Activated T-helper 9 cell treated with anti-CD3 and anti-CD28 coated beads, Interleukin-2, amount 50 U/mL, for 16 hours (primary cell): ENCODE results near the gene CFB.
"Not testable (repeated sequence)": the region's sequence is repeated elsewhere in the genome, so short reads cannot be mapped to it uniquely, and the experiment has no call there.

Experiments used
- DNase-seq: peaks from one replicate; pipeline ENCODE4 v3.0.0-alpha.2; 2020; ENCODE audit warnings: low read depth

CFB gene

DNA sequence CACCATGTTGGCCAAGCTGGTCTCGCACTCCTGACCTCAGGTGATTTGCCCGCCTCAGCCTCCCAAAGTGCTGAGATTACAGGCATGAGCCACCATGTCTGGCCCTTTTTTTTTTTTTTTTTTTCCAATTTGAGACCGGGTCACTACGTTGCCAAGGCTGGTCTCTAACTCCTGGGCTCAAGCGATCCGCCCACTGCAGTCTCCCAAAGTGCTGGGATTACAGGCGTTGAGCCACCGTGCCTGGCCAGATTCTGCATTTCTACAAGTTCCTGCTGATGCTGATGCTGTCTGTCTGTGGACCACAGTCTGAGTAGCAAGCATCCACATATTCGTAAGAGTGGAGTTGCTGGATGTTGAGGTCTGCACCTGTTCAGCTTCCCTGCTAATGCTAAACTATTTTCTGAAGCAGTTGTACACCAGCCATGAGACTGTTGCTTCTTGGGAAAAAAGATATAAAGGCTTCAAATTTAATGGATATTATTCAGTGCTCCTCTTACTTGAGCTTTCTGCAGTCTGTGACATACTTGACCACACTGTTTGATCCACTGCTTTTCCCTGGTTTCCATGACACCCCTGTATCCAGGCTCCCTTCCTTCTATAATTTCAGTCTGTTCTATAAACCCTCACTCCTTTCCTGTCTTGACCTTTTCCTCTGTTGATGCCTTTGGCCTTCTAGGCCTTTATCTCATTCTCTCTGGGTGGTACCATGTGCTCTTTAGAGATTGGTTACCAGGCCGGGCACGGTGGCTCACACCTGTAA lies 33.9 kb upstream of the CFB start:
- DNase-seq = no peak

GRCh38 chr6:31915351-31915750 lies 30.5 kb upstream of the CFB start:
- DNase-seq = no peak

DNA sequence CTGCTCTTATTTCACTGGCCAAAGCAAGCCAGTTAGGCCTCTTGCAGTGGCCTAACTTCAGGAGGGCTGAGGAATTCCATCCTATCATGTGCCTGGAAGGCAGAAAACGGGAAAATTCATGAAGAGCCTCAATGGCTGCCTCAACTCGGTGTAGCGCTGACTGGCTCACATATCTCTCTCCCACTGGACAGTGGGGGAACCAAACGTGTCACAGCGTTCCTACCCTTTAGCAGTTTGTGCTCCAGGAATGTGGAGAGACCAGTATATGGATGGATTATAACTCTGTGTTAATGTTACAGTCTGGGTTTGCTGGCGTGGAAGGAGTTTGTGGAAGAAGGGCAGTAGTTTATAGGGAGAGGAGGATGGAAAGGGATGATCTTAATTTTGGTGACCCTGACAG lies 30.1 kb upstream of the CFB start:
- DNase-seq = no peak

DNA sequence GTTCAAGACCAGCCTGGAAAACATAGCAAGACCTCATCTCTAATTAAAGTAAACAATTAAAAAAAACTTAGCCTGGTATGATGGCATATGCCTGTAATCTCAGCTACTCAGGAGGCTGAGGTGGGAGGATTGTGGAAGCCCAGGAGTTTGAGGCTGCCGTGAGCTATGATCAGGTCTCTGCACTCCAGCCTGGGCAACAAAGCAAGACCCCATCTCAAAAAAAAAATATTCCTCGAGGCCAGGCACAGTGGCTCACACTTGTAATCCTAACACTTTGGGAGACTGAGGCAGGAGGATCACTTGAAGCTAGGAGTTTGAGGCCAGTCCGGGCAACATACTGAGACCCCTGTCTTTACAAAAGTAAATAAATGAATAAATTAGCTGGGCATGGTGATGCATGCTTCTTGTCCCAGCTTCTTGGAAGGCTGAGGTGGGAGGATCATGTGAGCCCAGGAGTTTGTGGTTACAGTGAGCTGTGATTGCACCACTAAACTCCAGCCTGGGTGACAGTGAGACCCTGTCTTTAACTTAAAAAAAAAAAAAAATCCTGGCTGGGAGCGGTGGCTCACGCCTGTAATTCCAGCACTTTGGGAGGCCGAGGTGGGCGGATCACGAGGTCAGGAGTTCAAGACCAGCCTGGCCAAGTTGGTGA lies 27.7 kb upstream of the CFB start:
- no peak for DNase-seq

DNA sequence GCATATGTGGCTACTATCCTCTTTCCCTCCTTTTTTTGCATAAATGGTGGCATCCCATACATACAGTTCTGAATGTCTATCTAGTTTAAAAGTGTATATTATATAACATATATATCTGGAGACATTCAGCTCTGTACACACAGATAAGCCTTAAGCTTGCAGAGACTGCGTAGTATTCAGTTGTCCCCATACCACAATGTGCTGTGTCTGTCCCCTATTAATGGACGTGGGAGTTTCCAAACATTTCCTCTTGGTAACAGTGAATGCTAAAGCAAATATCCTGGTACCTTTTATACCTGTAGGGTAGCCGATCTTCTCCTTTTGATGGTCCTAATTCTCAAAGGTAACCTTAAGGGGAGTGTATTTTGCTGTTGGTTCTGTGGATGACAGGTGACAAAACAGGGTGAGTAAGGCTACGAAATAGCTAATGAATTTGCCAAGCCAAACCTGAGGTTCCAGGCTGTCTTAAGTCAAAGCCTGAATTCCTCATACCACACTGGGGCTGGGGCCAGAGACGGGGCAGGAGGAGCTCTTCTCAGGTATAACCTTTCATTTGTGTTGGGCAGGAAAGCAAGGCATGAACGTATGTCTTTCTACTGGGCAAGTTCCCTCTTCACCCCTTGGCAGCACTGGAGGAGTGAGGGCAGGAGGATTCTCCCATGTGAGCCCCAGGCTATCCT lies 26.1 kb upstream of the CFB start:
- DNase-seq = no peak

GRCh38 chr6:31920811-31921210 lies 25.1 kb upstream of the CFB start:
- DNase-seq = no peak

- DNase-seq = no peak
Measured at GRCh38 chr6:31922942-31923341, 23.0 kb upstream of the CFB start.

GRCh38 chr6:31927242-31927862 lies 18.5 kb upstream of the CFB start, which contains the start of gene C2:
Gene C2 (plus strand): TSS chr6:31927717. CDS start chr6:31927753, 36 bp downstream.
- no peak for DNase-seq

GRCh38 chr6:31927863-31928671 lies 17.8 kb upstream of the CFB start:
- DNase-seq = no peak

- no peak for DNase-seq
Measured at GRCh38 chr6:31928672-31928939, 17.3 kb upstream of the CFB start.

GRCh38 chr6:31930962-31931361 lies 14.9 kb upstream of the CFB start:
- no peak for DNase-seq

DNA sequence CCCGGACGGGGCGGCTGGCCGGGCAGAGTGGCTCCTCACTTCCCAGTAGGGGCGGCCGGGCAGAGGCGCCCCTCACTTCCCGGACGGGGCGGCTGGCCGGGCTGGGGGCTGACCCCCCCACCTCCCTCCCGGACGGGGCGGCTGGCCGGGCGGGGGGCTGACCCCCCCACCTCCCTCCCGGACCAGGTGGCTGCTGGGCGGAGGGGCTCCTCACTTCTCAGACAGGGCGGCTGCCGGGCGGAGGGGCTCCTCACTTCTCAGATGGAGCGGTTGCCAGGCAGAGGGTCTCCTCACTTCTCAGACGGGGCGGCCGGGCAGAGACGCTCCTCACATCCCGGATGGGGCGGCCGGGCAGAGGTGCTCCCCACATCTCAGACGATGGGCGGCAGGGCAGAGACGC lies 13.8 kb upstream of the CFB start:
- not testable (repeated sequence) for DNase-seq

GRCh38 chr6:31933537-31933936 lies 12.4 kb upstream of the CFB start:
- no peak for DNase-seq

GRCh38 chr6:31935021-31935420 lies 10.9 kb upstream of the CFB start:
- DNase-seq = no peak

GRCh38 chr6:31935823-31936222 lies 10.1 kb upstream of the CFB start:
- DNase-seq = no peak

DNA sequence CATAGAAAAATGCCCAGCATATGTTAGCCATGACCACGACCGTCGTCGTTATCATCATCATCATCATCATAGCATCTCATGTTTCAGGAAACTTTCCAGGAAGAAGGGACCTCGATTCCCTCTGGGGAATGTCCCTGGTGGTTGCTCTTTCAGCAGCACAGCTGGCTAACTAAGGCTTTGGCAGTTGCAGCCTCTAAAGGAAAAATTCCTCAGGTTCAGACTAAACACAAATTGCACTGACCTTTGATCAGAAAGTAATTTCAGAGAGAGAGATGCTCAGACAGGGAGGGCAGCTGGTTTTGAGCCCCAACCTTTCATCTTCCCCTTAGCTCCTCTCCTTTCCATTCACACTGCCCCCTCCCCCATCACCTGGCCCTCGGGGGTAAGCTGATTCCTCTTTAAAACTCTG lies 5.6 kb upstream of the CFB start:
- DNase-seq = no peak

DNA sequence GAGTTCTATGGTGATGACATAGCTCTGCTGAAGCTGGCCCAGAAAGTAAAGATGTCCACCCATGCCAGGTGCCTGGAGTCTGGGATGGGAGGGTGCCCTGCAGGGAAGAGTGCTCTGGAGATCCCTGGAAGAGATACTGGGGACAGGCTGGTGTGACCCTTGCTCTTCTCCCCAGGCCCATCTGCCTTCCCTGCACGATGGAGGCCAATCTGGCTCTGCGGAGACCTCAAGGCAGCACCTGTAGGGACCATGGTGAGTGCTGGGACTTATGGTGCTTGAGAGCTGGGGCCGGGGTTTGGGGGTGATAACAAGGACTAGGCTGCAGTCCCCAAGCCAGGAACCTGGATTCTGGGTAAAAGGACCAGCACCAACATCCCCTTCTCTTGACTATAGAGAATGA lies 2.2 kb upstream of the CFB start:
- DNase-seq = no peak

DNA sequence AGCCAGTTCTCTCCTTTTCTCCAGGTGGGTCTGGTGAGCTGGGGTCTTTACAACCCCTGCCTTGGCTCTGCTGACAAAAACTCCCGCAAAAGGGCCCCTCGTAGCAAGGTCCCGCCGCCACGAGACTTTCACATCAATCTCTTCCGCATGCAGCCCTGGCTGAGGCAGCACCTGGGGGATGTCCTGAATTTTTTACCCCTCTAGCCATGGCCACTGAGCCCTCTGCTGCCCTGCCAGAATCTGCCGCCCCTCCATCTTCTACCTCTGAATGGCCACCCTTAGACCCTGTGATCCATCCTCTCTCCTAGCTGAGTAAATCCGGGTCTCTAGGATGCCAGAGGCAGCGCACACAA lies 765 bp upstream of the CFB start:
- DNase-seq = no peak

DNA sequence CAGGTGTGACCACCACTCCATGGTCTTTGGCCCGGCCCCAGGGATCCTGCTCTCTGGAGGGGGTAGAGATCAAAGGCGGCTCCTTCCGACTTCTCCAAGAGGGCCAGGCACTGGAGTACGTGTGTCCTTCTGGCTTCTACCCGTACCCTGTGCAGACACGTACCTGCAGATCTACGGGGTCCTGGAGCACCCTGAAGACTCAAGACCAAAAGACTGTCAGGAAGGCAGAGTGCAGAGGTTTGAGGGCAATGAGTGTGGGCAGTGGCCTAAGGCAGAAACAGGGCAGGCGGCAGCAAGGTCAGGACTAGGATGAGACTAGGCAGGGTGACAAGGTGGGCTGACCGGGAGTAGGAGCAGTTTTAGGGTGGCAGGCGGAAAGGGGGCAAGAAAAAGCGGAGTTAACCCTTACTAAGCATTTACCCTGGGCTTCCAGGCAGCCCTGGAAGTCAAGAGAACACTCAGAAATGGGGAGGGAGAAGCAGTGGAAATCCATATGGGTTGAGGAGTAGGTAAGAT lies 533 bp downstream of the CFB start:
- DNase-seq = no peak

GRCh38 chr6:31947070-31947675 lies 1.3 kb downstream of the CFB start:
- no peak for DNase-seq

DNA sequence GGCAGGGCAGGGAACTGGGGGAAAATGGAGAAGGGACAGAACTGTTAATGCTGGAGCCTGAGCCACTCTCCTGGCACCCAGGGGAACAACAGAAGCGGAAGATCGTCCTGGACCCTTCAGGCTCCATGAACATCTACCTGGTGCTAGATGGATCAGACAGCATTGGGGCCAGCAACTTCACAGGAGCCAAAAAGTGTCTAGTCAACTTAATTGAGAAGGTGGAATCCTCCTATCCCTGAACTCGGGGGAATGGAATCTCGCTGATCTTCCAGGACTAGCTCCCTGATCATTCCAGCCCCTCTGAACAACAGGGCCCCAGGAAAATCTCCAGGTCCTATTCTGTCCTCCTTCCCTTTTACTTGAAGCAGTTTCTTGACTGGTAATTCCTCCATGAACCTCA lies 2.0 kb downstream of the CFB start:
- no peak for DNase-seq

DNA sequence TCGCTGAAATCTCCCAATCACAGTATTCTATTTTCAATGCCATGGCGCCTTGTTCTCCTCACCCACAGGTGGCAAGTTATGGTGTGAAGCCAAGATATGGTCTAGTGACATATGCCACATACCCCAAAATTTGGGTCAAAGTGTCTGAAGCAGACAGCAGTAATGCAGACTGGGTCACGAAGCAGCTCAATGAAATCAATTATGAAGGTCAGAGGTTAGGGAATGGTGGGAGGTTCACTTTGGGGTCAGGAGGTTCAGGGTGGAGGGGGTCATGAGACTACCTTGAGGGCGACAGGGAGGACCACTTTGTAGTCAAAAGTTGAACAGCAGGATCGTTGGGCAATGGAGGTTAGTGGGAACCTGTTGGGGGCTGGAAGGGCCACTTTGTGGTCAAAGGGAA lies 2.4 kb downstream of the CFB start:
- no peak for DNase-seq
